GM21528 (cell line): ENCODE measurements around the gene PLEKHG3.
"Not testable (repeated sequence)": the region's sequence is repeated elsewhere in the genome, so short reads cannot be mapped to it uniquely, and the experiment has no call there.

Source experiments
- ATAC-seq: cut with Tn5 transposase; IDR thresholded peaks from one replicate; pipeline ENCODE4 v1.9.1; 2021; ENCODE audit warnings: mild to moderate bottlenecking, moderate library complexity; ENCODE audit not compliant: unreplicated experiment, low FRiP score

Gene PLEKHG3

GRCh38 chr14:64704143-64704742 is at the start of gene PLEKHG3:
PLEKHG3 (plus strand) TSS chr14:64704424; CDS start chr14:64727632, 23,208 bp downstream.
- ATAC-seq = no peak

- no peak for ATAC-seq
These were observed 49.3 kb upstream of the PLEKHG3 start for GRCh38 chr14:64654901-64655300.

GRCh38 chr14:64656986-64657385 is 47.2 kb upstream of the PLEKHG3 start:
- ATAC-seq = no peak

- no peak for ATAC-seq
These were observed 46.0 kb upstream of the PLEKHG3 start for GRCh38 chr14:64658201-64658600.

GRCh38 chr14:64658700-64659264 is 45.4 kb upstream of the PLEKHG3 start:
- not testable (repeated sequence) for ATAC-seq

- ATAC-seq = no peak
These were observed 44.9 kb upstream of the PLEKHG3 start for GRCh38 chr14:64659366-64659765.

GRCh38 chr14:64663174-64663573 is 41.0 kb upstream of the PLEKHG3 start:
- no peak for ATAC-seq

- ATAC-seq = no peak
These were observed 32.6 kb upstream of the PLEKHG3 start for GRCh38 chr14:64671591-64671990.

GRCh38 chr14:64673316-64673715 is 30.9 kb upstream of the PLEKHG3 start:
- no peak for ATAC-seq

- ATAC-seq = no peak
These were observed 30.5 kb upstream of the PLEKHG3 start for GRCh38 chr14:64673748-64674147.

- ATAC-seq = no peak
These were observed 29.4 kb upstream of the PLEKHG3 start for GRCh38 chr14:64674829-64675228.

- no peak for ATAC-seq
These were observed 28.9 kb upstream of the PLEKHG3 start for GRCh38 chr14:64675312-64675711.

GRCh38 chr14:64676410-64677008 is 27.7 kb upstream of the PLEKHG3 start:
- ATAC-seq = no peak

- ATAC-seq = no peak
These were observed 24.1 kb upstream of the PLEKHG3 start for GRCh38 chr14:64680013-64680713.

GRCh38 chr14:64680714-64681065 is 23.5 kb upstream of the PLEKHG3 start:
- ATAC-seq = no peak

- no peak for ATAC-seq
These were observed 22.2 kb upstream of the PLEKHG3 start for GRCh38 chr14:64681796-64682710.

- no peak for ATAC-seq
These were observed 21.4 kb upstream of the PLEKHG3 start for GRCh38 chr14:64682843-64683242.

GRCh38 chr14:64683264-64683663 is 21.0 kb upstream of the PLEKHG3 start:
- no peak for ATAC-seq

GRCh38 chr14:64684091-64684490 is 20.1 kb upstream of the PLEKHG3 start:
- ATAC-seq = no peak
